NCI-H146 treated with DMSO at 0.1 percent for 48 hours (cell line): Measurements from ENCODE around the gene C18orf63.

Experiments
- DNase-seq: peaks from one replicate; lab custom pipeline; 2025; ENCODE audit not compliant: unreplicated experiment; lab: John Stamatoyannopoulos, UW

The C18orf63 gene

GRCh38 chr18:74373428-74373827, 57.8 kb downstream of the C18orf63 start:
- DNase-seq = no peak

- DNase-seq = no peak
Observed at GRCh38 chr18:74375999-74376398, 60.4 kb downstream of the C18orf63 start.

- DNase-seq = no peak
Observed at GRCh38 chr18:74376523-74376922, 60.9 kb downstream of the C18orf63 start.

- no peak for DNase-seq
Observed at GRCh38 chr18:74377776-74378175, 62.1 kb downstream of the C18orf63 start.

- no peak for DNase-seq
Observed at GRCh38 chr18:74378179-74378682, 62.6 kb downstream of the C18orf63 start.

GRCh38 chr18:74380916-74381315, 65.3 kb downstream of the C18orf63 start:
- DNase-seq = no peak

GRCh38 chr18:74381621-74382295, 66.1 kb downstream of the C18orf63 start:
- DNase-seq = no peak

- no peak for DNase-seq
Observed at GRCh38 chr18:74382481-74383017, 66.9 kb downstream of the C18orf63 start.

- no peak for DNase-seq
Observed at GRCh38 chr18:74387383-74387782, 71.7 kb downstream of the C18orf63 start.

- no peak for DNase-seq
Observed at GRCh38 chr18:74388227-74388626, 72.6 kb downstream of the C18orf63 start.

GRCh38 chr18:74389171-74389927, 73.7 kb downstream of the C18orf63 start:
- no peak for DNase-seq

- DNase-seq = no peak
Observed at GRCh38 chr18:74389991-74390390, 74.4 kb downstream of the C18orf63 start.

GRCh38 chr18:74390900-74391299, 75.3 kb downstream of the C18orf63 start:
- DNase-seq = no peak

GRCh38 chr18:74392323-74392722, 76.7 kb downstream of the C18orf63 start:
- DNase-seq = no peak

- DNase-seq = no peak
Observed at GRCh38 chr18:74395006-74395405, 79.4 kb downstream of the C18orf63 start.

GRCh38 chr18:74395648-74396154, 80.1 kb downstream of the C18orf63 start:
- no peak for DNase-seq

GRCh38 chr18:74396171-74397169, 80.8 kb downstream of the C18orf63 start:
- DNase-seq = no peak

GRCh38 chr18:74397572-74397971, 81.9 kb downstream of the C18orf63 start:
- no peak for DNase-seq

- DNase-seq = no peak
Observed at GRCh38 chr18:74399091-74399887, 83.7 kb downstream of the C18orf63 start.

- no peak for DNase-seq
Observed at GRCh38 chr18:74400813-74401212, 85.2 kb downstream of the C18orf63 start.
